Esophagus (tissue), 2 donors: Measurements from ENCODE around the gene NEK4. TPM values are rescaled to one million over a fixed set of nuclear protein-coding genes. Genes with fewer than 3 reads are reported as not detected.
"Not testable (repeated sequence)": the region's sequence is repeated elsewhere in the genome, so short reads cannot be mapped to it uniquely, and the experiment has no call there.

ENCODE experiments used
- H3K27ac ChIP-seq, 2 donors: one replicate each; pipeline ENCODE4 v1.5.1; 2013; ENCODE audit warnings: low read depth in 2 of 2, mild to moderate bottlenecking in 2 of 2, inconsistent platforms in 1 of 2, low read length in 1 of 2, moderate library complexity in 1 of 2
- H3K27me3 ChIP-seq, 2 donors: one replicate each; pipeline ENCODE4 v1.6.1; 2013; ENCODE audit warnings: low read length in 2 of 2, control low read depth in 1 of 2, mild to moderate bottlenecking in 1 of 2; ENCODE audit not compliant: insufficient read depth in 2 of 2, control insufficient read depth in 1 of 2
- H3K36me3 ChIP-seq, 2 donors: one replicate each; pipeline ENCODE4 v1.6.1; 2013; ENCODE audit warnings: low read length in 1 of 2; ENCODE audit not compliant: control insufficient read depth in 2 of 2, insufficient read depth in 2 of 2
- H3K4me1 ChIP-seq, 2 donors: one replicate each; pipeline ENCODE4 v1.6.1; 2013; ENCODE audit warnings: low read length in 1 of 2; ENCODE audit not compliant: control insufficient read depth in 2 of 2, insufficient read depth in 2 of 2
- H3K4me3 ChIP-seq, 2 donors: one replicate each; pipeline ENCODE4 v1.5.1; 2013; ENCODE audit warnings: low read length in 2 of 2, mild to moderate bottlenecking in 2 of 2, low read depth in 1 of 2, moderate library complexity in 1 of 2
- H3K9me3 ChIP-seq, 2 donors: one replicate each; pipeline ENCODE4 v1.6.1; 2013; ENCODE audit warnings: mild to moderate bottlenecking in 2 of 2, low read depth in 1 of 2, low read length in 1 of 2, moderate library complexity in 1 of 2; ENCODE audit not compliant: control insufficient read depth in 2 of 2, insufficient read depth in 1 of 2
- WGBS, 2 donors: extraction: QIAGEN DNeasy Blood & Tissue Kit; methylation state at CpG; one replicate each; pipeline ENCODE4 v1.1.7; 2013; 5-methylcytosine and 5-hydroxymethylcytosine counted together
- polyA plus RNA-seq, 2 donors: library from polyadenylated mRNA; stranded (reverse); fragments of 200-250 nt; gene quantifications; one replicate each; pipeline ENCODE4 v1.2.3, GENCODE V29; 2013
- donor health status: healthy with polysubstance abuse.
- donor health status: Bipolar disorder and iron deficiency.

Gene NEK4
- polyA plus RNA-seq, 2 donors: 3.6 to 4.3 TPM

DNA sequence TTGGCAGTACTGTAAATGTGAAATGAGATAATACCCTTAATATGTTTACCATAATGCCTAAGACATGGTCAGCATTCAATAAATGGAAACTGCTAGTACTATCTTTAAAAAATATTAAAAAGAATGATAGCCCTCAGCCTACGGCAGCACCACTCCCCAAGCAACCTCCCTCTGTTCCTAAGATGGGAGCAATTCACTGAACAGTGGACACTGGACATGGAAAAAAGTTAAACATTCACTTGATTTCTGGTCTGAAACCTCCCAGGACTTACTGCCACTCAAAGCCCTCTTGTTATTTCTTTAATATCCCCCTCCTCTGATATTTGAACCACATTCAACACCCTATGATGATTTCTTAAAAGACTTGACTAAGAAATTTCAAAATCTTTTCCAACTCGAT lies 27.0 kb downstream of the NEK4 start:
- Histone ChIP-seq H3K27ac (no peak overlapping the region), H3K27me3 (no peaks in the 10 kb centered on the region), H3K4me1 (no peaks in the 10 kb centered on the region), H3K36me3 (peaks cover 8 to 13% of the 10 kb centered on the region in 2 donors), H3K4me3 (no peak overlapping the region), H3K9me3 (no peaks in the 10 kb centered on the region)
- 90 to 92% methylated on average over 2 of the region's 2 CpGs for WGBS, 2 donors

GRCh38 chr3:52743152-52743551 lies 27.6 kb downstream of the NEK4 start:
- no peaks in the 10 kb centered on the region for H3K27me3 ChIP-seq
- H3K9me3 ChIP-seq: no peaks in the 10 kb centered on the region
- no peak overlapping the region for H3K27ac ChIP-seq
- H3K4me1 ChIP-seq: no peaks in the 10 kb centered on the region
- no peak overlapping the region for H3K4me3 ChIP-seq
- H3K36me3 ChIP-seq: peaks cover 8 to 12% of the 10 kb centered on the region in 2 donors
- WGBS, 2 donors: 83 to 90% methylated on average over 5 of the region's 5 CpGs

DNA sequence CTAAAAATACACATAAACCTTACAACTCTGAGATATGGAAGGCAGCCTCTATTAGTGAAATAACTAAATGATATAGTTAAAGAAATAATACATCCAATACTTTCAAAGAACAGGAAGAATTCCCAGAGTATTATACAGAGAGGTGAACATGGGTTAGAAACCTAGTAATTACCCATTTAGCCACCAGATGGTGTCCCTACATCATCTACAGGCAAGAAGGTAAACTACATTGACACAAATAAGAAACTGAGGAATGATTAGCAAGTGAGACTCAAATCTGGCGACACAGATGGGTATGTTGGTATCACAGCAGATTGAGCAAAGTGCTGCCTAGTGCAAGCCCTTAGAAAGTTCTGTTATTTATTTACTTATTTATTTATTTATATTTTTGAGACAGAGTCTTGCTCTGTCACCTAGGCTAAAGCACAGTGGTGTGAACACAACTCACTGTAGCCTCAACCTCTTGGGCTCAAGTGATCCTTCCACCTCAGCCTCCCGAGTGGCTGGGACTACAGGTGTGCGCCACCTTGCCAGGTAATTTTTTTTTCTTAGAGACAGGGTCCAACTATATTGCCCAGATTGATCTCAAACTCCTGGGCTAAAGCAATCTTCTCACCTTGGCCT lies 28.2 kb downstream of the NEK4 start:
- WGBS, 2 donors: 87 to 89% methylated on average over 3 of the region's 3 CpGs
- no peak overlapping the region for H3K27ac ChIP-seq
- no peaks in the 10 kb centered on the region for H3K9me3 ChIP-seq
- peaks cover 8 to 12% of the 10 kb centered on the region in 2 donors for H3K36me3 ChIP-seq
- no peak overlapping the region for H3K4me3 ChIP-seq
- no peaks in the 10 kb centered on the region for H3K4me1 ChIP-seq
- no peaks in the 10 kb centered on the region for H3K27me3 ChIP-seq

DNA sequence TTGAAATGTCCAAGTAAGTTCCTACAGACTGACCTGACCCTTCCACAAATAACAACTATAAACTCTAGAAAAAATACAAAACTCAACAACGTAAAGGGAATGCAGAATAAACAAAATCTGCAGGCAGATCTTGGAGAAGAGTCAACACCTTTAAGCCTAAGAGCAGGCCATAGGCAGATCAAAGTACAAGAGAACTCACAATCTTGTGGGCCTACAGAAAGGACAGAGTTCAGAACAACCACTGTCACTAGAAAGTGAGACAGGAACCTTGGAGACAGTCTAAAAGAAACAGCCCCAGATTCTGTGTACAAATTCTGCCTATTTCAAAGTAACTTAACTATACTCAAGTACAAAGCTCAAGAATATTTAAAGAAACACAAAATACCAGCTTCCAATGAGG lies 31.0 kb downstream of the NEK4 start:
- H3K4me1 ChIP-seq: no peaks in the 10 kb centered on the region
- H3K4me3 ChIP-seq: no peak overlapping the region
- H3K27ac ChIP-seq: no peak overlapping the region
- no peaks in the 10 kb centered on the region for H3K27me3 ChIP-seq
- WGBS, 2 donors: 53 to 70% methylated on average over 1 of the region's 1 CpG
- no peaks in the 10 kb centered on the region for H3K9me3 ChIP-seq
- peaks cover 3 to 9% of the 10 kb centered on the region in 2 donors for H3K36me3 ChIP-seq

DNA sequence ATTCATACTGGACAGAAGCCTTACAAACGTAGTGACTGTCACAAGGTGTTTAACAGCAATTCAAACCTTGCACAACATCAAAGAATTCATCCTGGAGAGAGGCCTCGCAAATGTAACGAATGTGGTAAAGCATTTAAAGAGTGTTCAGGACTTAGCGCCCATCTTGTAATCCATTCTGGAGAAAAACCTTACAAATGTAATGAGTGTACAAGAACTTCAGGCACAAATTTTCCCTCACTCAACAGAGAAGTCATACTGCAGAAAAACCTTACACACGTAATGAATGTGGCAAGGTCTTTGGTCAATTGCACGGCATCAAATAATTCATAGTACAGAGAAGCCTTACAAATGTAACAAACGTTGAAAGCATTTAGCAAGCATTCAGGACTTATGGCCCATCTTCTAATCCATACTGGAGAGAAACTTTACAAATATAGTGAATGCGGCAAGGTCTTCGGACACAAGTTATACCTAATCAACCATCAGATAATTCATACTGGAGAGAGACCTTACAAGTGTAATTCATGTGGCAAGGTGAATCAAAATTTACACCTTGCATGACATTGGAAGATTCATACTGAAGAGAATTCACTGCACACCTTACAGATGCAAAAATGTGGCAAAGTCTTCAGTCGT lies 37.4 kb downstream of the NEK4 start:
- Histone ChIP-seq H3K4me1 (no peaks in the 10 kb centered on the region), H3K27ac (no peak overlapping the region), H3K27me3 (no peaks in the 10 kb centered on the region), H3K9me3 (no peaks in the 10 kb centered on the region), H3K36me3 (peaks cover 8 to 10% of the 10 kb centered on the region in 2 donors), H3K4me3 (no peak overlapping the region)
- WGBS, 2 donors: 85 to 86% methylated on average over 10 of the region's 10 CpGs

GRCh38 chr3:52731590-52731989 lies 39.1 kb downstream of the NEK4 start:
- H3K9me3 ChIP-seq: no peaks in the 10 kb centered on the region
- H3K4me3 ChIP-seq: no peak overlapping the region
- 82 to 84% methylated on average over 14 of the region's 14 CpGs for whole genome bisulfite sequencing, 2 donors
- H3K27me3 ChIP-seq: no peaks in the 10 kb centered on the region
- no peaks in the 10 kb centered on the region for H3K4me1 ChIP-seq
- H3K36me3 ChIP-seq: peaks cover 8 to 10% of the 10 kb centered on the region in 2 donors
- no peak overlapping the region for H3K27ac ChIP-seq

DNA sequence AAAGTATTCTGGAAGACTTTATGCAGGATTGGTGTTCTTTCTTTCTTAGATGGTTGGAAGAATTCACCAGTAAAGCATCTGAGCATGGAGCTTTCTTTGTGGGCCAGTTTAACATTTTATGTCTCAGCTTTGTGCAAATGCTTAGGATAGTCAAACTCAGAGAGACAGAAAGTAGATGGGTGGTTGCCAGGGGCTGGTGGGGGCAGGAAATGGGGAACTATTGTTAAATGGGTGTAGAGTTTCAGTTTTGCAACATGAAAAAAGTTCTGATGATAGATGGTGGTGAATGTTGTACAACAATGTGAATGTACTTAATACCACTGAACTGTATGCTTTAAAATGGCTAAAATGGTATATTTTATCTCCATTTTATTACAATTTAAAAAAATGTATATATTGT lies 40.1 kb downstream of the NEK4 start:
- Histone ChIP-seq H3K36me3 (peaks cover 8 to 10% of the 10 kb centered on the region in 2 donors), H3K27me3 (no peaks in the 10 kb centered on the region), H3K4me1 (no peaks in the 10 kb centered on the region), H3K9me3 (no peaks in the 10 kb centered on the region), H3K27ac (no peak overlapping the region), H3K4me3 (no peak overlapping the region)

DNA sequence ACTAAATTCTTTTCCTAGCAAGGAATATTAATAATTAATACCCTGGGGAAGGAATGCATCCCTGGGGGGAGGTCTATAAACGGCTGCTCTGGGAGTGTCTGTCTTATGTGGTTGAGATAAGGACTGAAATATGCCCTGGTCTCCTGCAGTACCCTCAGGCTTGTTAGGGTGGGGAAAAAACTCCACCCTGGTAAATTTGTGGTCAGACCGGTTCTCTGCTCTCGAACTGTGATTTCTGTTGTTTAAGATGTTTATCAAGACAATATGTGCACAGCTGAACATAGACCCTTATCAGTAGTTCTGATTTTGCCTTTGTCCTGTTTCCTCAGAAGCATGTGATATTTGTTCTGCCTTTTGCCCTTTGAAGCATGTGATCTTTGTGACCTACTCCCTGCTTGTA lies 42.0 kb downstream of the NEK4 start:
- not testable (repeated sequence) for H3K27me3 ChIP-seq, H3K36me3 ChIP-seq, H3K4me1 ChIP-seq, H3K27ac ChIP-seq, H3K9me3 ChIP-seq, H3K4me3 ChIP-seq
- WGBS, 2 donors: 45 to 53% methylated on average over 3 of the region's 3 CpGs

DNA sequence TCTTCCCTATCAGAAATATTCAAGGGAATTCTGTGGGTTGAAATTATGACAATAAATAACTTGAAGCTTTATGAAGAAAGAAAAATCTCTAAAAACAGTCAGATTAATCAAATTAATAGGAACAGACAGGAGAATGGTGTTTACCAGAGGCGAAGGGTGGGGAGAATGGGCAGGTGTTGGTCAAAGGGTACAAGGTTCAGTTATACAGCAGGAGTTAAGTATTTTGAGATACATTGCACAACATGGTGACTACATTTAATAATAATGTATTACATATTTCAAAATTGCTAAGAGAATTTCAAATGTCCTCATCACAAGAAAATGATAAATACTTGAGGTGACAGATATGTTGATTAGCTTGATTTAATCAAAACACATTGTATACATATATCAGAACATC lies 46.2 kb downstream of the NEK4 start:
- H3K27ac ChIP-seq: no peak overlapping the region
- no peaks in the 10 kb centered on the region for H3K36me3 ChIP-seq
- no peaks in the 10 kb centered on the region for H3K9me3 ChIP-seq
- no peaks in the 10 kb centered on the region for H3K4me1 ChIP-seq
- H3K4me3 ChIP-seq: no peak overlapping the region
- H3K27me3 ChIP-seq: no peaks in the 10 kb centered on the region
- 85 to 98% methylated on average over 1 of the region's 1 CpG for WGBS, 2 donors

GRCh38 chr3:52723935-52724334 lies 46.8 kb downstream of the NEK4 start:
- WGBS, 2 donors: 97 to 99% methylated on average over 5 of the region's 5 CpGs
- H3K4me3 ChIP-seq: no peak overlapping the region
- H3K27me3 ChIP-seq: no peaks in the 10 kb centered on the region
- no peaks in the 10 kb centered on the region for H3K9me3 ChIP-seq
- H3K36me3 ChIP-seq: no peaks in the 10 kb centered on the region
- H3K27ac ChIP-seq: no peak overlapping the region
- no peaks in the 10 kb centered on the region for H3K4me1 ChIP-seq
